Activated naive CD8-positive, alpha-beta T cell treated with anti-CD3 and anti-CD28 coated beads, Interleukin-2, amount 10 ng/mL, durations not matched to agents 7 days and 5 days (primary cell): Measurements from ENCODE around the gene CBFB. TPM values are rescaled to one million over a fixed set of nuclear protein-coding genes. Genes with fewer than 3 reads are reported as not detected.

Experiments
- ATAC-seq: fragments of 150-1000 bp; cut with Tn5 transposase; one replicate; pipeline ENCODE4 v1.10.0; 2021; ENCODE audit warnings: low read depth, moderate library complexity
- POLR2A ChIA-PET: fragments of 350-600 bp; sonication (Branson Sonifier 250); formaldehyde crosslinking; loops from one replicate; lab custom pipeline; 2021; ENCODE audit warnings: antibody characterized with exemption; lab: Charles Lee
- DNase-seq: peaks from one replicate; pipeline ENCODE4 v3.0.0; 2021
- H3K27ac Mint-ChIP-seq: one replicate; pipeline ENCODE4 v1.8.0; 2022; ENCODE audit warnings: mild to moderate bottlenecking, mixed read lengths
- H3K27me3 Mint-ChIP-seq: one replicate; pipeline ENCODE4 v1.8.0; 2022; ENCODE audit warnings: mild to moderate bottlenecking, moderate library complexity, mixed read lengths
- H3K36me3 Mint-ChIP-seq: one replicate; pipeline ENCODE4 v1.8.0; 2021; ENCODE audit warnings: mild to moderate bottlenecking, mixed read lengths
- H3K4me1 Mint-ChIP-seq: one replicate; pipeline ENCODE4 v1.8.0; 2021; ENCODE audit warnings: mixed read lengths
- H3K4me3 Mint-ChIP-seq: one replicate; pipeline ENCODE4 v1.8.0; 2022; ENCODE audit warnings: mild to moderate bottlenecking, moderate library complexity, mixed read lengths
- H3K9me3 Mint-ChIP-seq: one replicate; pipeline ENCODE4 v1.8.0; 2021; ENCODE audit warnings: mixed read lengths
- total RNA-seq, 2 experiments: library from RNA; stranded (reverse); gene quantifications; one replicate each; pipeline ENCODE4 v1.2.3, GENCODE V29; 2021

The CBFB gene
- total RNA-seq, 2 experiments from 2014 or later, result 193 to 198 TPM

- H3K4me3 Mint-ChIP-seq, result no peak overlapping the region
These were observed 21.9 kb upstream of the CBFB start for GRCh38 chr16:67006930-67007658.

GRCh38 chr16:67009158-67009557 is 19.8 kb upstream of the CBFB start:
- Mint-ChIP-seq H3K4me1 (peaks cover 28% of the 10 kb centered on the region), H3K36me3 (peaks cover 14% of the 10 kb centered on the region), H3K27ac (peak overlapping the region; percentile 14), H3K27me3 (no peaks in the 10 kb centered on the region), H3K4me3 (no peak overlapping the region), H3K9me3 (no peaks in the 10 kb centered on the region)
- DNase-seq, result no peak
- no peak for ATAC-seq
- POLR2A ChIA-PET, result interaction anchor here (1.3 to 1.7 kb wide), 2 partner anchors 8 to 20 kb away, joined by 4 read pairs; partner anchors contain the start of gene CES4A

More at GRCh38 chr16:67006930-67007658, 21.9 kb upstream of the CBFB start:
- H3K4me1 Mint-ChIP-seq, result peaks cover 28% of the 10 kb centered on the region
- ATAC-seq, result no peak
- DNase-seq, result no peak
- H3K36me3 Mint-ChIP-seq, result peaks cover 11% of the 10 kb centered on the region
- H3K27ac Mint-ChIP-seq, result peak overlapping the region; percentile 5
- H3K27me3 Mint-ChIP-seq, result no peaks in the 10 kb centered on the region
- H3K9me3 Mint-ChIP-seq, result no peaks in the 10 kb centered on the region
- POLR2A ChIA-PET, result no interaction called here

GRCh38 chr16:67011274-67011673 is 17.7 kb upstream of the CBFB start:
- ATAC-seq (no peak), DNase-seq (no peak)
- Mint-ChIP-seq H3K27me3 (no peaks in the 10 kb centered on the region), H3K4me3 (peak overlapping the region; percentile 83), H3K27ac (peak overlapping the region; percentile 25), H3K9me3 (no peaks in the 10 kb centered on the region), H3K4me1 (peaks cover 45% of the 10 kb centered on the region), H3K36me3 (peaks cover 12% of the 10 kb centered on the region)
- POLR2A ChIA-PET, result interaction anchor here (0.6 to 4.4 kb wide), 3 partner anchors 12 to 256 kb away, joined by 3 to 71 read pairs (median 46); partner anchors contain the start of gene CBFB

GRCh38 chr16:67013233-67013822 is 15.6 kb upstream of the CBFB start:
- H3K9me3 Mint-ChIP-seq, result no peaks in the 10 kb centered on the region
- H3K36me3 Mint-ChIP-seq, result peaks cover 12% of the 10 kb centered on the region
- ATAC-seq (no peak), DNase-seq (no peak)
- peak overlapping the region; percentile 90 for H3K27ac Mint-ChIP-seq
- POLR2A ChIA-PET, result interaction anchor here (0.6 to 4.4 kb wide), 28 partner anchors 10 to 233 kb away, joined by 3 to 86 read pairs (median 4); partner anchors contain the start of genes B3GNT9, CBFB, CES3 and CES4A
- H3K4me1 Mint-ChIP-seq, result peaks cover 50% of the 10 kb centered on the region
- H3K4me3 Mint-ChIP-seq, result peak overlapping the region; percentile 94
- no peaks in the 10 kb centered on the region for H3K27me3 Mint-ChIP-seq

- Mint-ChIP-seq H3K4me1 (peaks cover 50% of the 10 kb centered on the region), H3K36me3 (peaks cover 12% of the 10 kb centered on the region), H3K27me3 (no peaks in the 10 kb centered on the region), H3K27ac (peak overlapping the region; percentile 97), H3K4me3 (peak overlapping the region; percentile 94), H3K9me3 (no peaks in the 10 kb centered on the region)
- ATAC-seq (peak; percentile 60), DNase-seq (peak; percentile 90)
- POLR2A ChIA-PET, result interaction anchor here (0.6 to 4.4 kb wide), 27 partner anchors 10 to 232 kb away, joined by 3 to 86 read pairs (median 5); partner anchors contain the start of genes B3GNT9, CBFB, CES4A and EXOC3L1
These were observed 14.9 kb upstream of the CBFB start for GRCh38 chr16:67013823-67014633.

- no peaks in the 10 kb centered on the region for H3K27me3 Mint-ChIP-seq
- ATAC-seq (no peak), DNase-seq (no peak)
- peaks cover 12% of the 10 kb centered on the region for H3K36me3 Mint-ChIP-seq
- H3K27ac Mint-ChIP-seq, result peak overlapping the region; percentile 97
- H3K4me1 Mint-ChIP-seq, result peaks cover 43% of the 10 kb centered on the region
- H3K9me3 Mint-ChIP-seq, result no peaks in the 10 kb centered on the region
- peak overlapping the region; percentile 94 for H3K4me3 Mint-ChIP-seq
- POLR2A ChIA-PET, result interaction anchor here (1.2 to 4.4 kb wide), 15 partner anchors 11 to 230 kb away, joined by 3 to 86 read pairs (median 13); partner anchors contain the start of genes B3GNT9, CBFB, FBXL8 and TRADD
These were observed 14.2 kb upstream of the CBFB start for GRCh38 chr16:67014634-67015312.

GRCh38 chr16:67015313-67015731 is 13.6 kb upstream of the CBFB start:
- Mint-ChIP-seq H3K27ac (peak overlapping the region; percentile 97), H3K4me1 (peaks cover 42% of the 10 kb centered on the region), H3K9me3 (no peaks in the 10 kb centered on the region), H3K4me3 (peak overlapping the region; percentile 94), H3K36me3 (peaks cover 12% of the 10 kb centered on the region), H3K27me3 (no peaks in the 10 kb centered on the region)
- ATAC-seq (no peak), DNase-seq (no peak)
- POLR2A ChIA-PET, result interaction anchor here (3.2 to 4.4 kb wide), 3 partner anchors 12 to 140 kb away, joined by 11 to 86 read pairs (median 71); partner anchors contain the start of gene CBFB

GRCh38 chr16:67016143-67016542 is 12.8 kb upstream of the CBFB start:
- no peaks in the 10 kb centered on the region for H3K9me3 Mint-ChIP-seq
- POLR2A ChIA-PET, result interaction anchor here (3.9 to 4.7 kb wide), 2 partner anchors 12 to 138 kb away, joined by 31 to 49 read pairs; partner anchors contain the start of gene CBFB
- H3K27me3 Mint-ChIP-seq, result peaks cover 6% of the 10 kb centered on the region
- peaks cover 36% of the 10 kb centered on the region for H3K4me1 Mint-ChIP-seq
- ATAC-seq (no peak), DNase-seq (peak; percentile 28)
- H3K4me3 Mint-ChIP-seq, result peak overlapping the region; percentile 17
- peak overlapping the region; percentile 71 for H3K27ac Mint-ChIP-seq
- peaks cover 6% of the 10 kb centered on the region for H3K36me3 Mint-ChIP-seq

GRCh38 chr16:67016681-67017420 is 12.1 kb upstream of the CBFB start:
- Mint-ChIP-seq H3K36me3 (peaks cover 6% of the 10 kb centered on the region), H3K27ac (peak overlapping the region; percentile 71), H3K27me3 (peaks cover 6% of the 10 kb centered on the region), H3K4me1 (peaks cover 34% of the 10 kb centered on the region), H3K9me3 (no peaks in the 10 kb centered on the region), H3K4me3 (no peak overlapping the region)
- POLR2A ChIA-PET, result interaction anchor here (1.7 to 4.7 kb wide), 5 partner anchors 12 to 143 kb away, joined by 5 to 49 read pairs (median 16); partner anchors contain the start of genes B3GNT9, CBFB, FBXL8 and TRADD
- DNase-seq, result peak; percentile 33
- no peak for ATAC-seq

- peaks cover 31% of the 10 kb centered on the region for H3K4me1 Mint-ChIP-seq
- POLR2A ChIA-PET, result interaction anchor here (1.0 to 4.7 kb wide), 8 partner anchors 11 to 157 kb away, joined by 3 to 49 read pairs (median 7); partner anchors contain the start of genes B3GNT9, CBFB, FBXL8 and TRADD
- DNase-seq, result no peak
- no peak overlapping the region for H3K4me3 Mint-ChIP-seq
- H3K9me3 Mint-ChIP-seq, result no peaks in the 10 kb centered on the region
- no peak overlapping the region for H3K27ac Mint-ChIP-seq
- H3K27me3 Mint-ChIP-seq, result peaks cover 6% of the 10 kb centered on the region
- no peak for ATAC-seq
- H3K36me3 Mint-ChIP-seq, result peaks cover 4% of the 10 kb centered on the region
These were observed 11.6 kb upstream of the CBFB start for GRCh38 chr16:67017421-67017750.

- peak; percentile 83 for DNase-seq
- H3K36me3 Mint-ChIP-seq, result peaks cover 4% of the 10 kb centered on the region
- no peak overlapping the region for H3K27ac Mint-ChIP-seq
- no peak overlapping the region for H3K4me3 Mint-ChIP-seq
- ATAC-seq, result peak; percentile 83
- peaks cover 36% of the 10 kb centered on the region for H3K4me1 Mint-ChIP-seq
- H3K9me3 Mint-ChIP-seq, result no peaks in the 10 kb centered on the region
- H3K27me3 Mint-ChIP-seq, result peaks cover 6% of the 10 kb centered on the region
- POLR2A ChIA-PET, result interaction anchor here (0.8 to 4.7 kb wide), 10 partner anchors 11 to 167 kb away, joined by 3 to 49 read pairs (median 5); partner anchors contain the start of genes B3GNT9, CBFB, FBXL8 and TRADD
These were observed 11.0 kb upstream of the CBFB start for GRCh38 chr16:67017810-67018488.
